ENCODE data around the gene NACA2. TPM values are rescaled to one million over a fixed set of nuclear protein-coding genes. Genes with fewer than 3 reads are reported as not detected.

NACA2 gene
- total and polyA plus RNA-seq, 10 donors = 0.16 to 0.43 (median 0.23) TPM; not detected in 7

GRCh38 chr17:61565213-61565612 is 25.8 kb downstream of the NACA2 start:
- TF ChIP-seq POLR2AphosphoS5 (IDR thresholded peaks at IDR 0.05) = no peak
- no peak for TF ChIP-seq CTCF (IDR thresholded peaks at IDR 0.05 in 8 of 11, conservative IDR thresholded peaks at IDR 0.05 in 3 of 11)
- no peak for TF ChIP-seq POLR2A (IDR thresholded peaks at IDR 0.05)
- 43 to 81% (median 59%) methylated on average over 4 of the region's 4 CpGs for WGBS, 5 donors
- no peak for DNase-seq
- Histone ChIP-seq H3K9me3 (peaks cover 0 to 11% (median 6%) of the 10 kb centered on the region in 8 donors), H3K27ac (no peak overlapping the region), H3K4me3 (no peak overlapping the region), H3K4me1 (no peaks in the 10 kb centered on the region), H3K36me3 (no peaks in the 10 kb centered on the region), H3K27me3 (replicated peaks in 1 of 7) (peaks cover 0 to 11% (median 0%) of the 10 kb centered on the region in 7 donors)
- intact Hi-C loops (cut with DNase I; ENCODE audit: low total_unique reads) = no loop called here

- H3K4me1 ChIP-seq = no peaks in the 10 kb centered on the region
- TF ChIP-seq POLR2A (IDR thresholded peaks at IDR 0.05) (no peak), CTCF (IDR thresholded peaks at IDR 0.05 in 8 of 11, conservative IDR thresholded peaks at IDR 0.05 in 3 of 11) (no peak), POLR2AphosphoS5 (IDR thresholded peaks at IDR 0.05) (no peak)
- no peaks in the 10 kb centered on the region for H3K9me3 ChIP-seq
- intact Hi-C loops (cut with DNase I; ENCODE audit: low total_unique reads) = no loop called here
- 62 to 78% (median 73%) methylated on average over 4 of the region's 4 CpGs for WGBS, 5 donors
- no peaks in the 10 kb centered on the region for H3K36me3 ChIP-seq
- no peak overlapping the region for H3K4me3 ChIP-seq
- no peak for DNase-seq
- peaks cover 0 to 25% (median 3%) of the 10 kb centered on the region in 7 donors for H3K27me3 ChIP-seq (replicated peaks in 1 of 7)
- no peak overlapping the region for H3K27ac ChIP-seq
Observed at GRCh38 chr17:61562287-61562686, 28.7 kb downstream of the NACA2 start.

- no peak for DNase-seq
- H3K4me3 ChIP-seq = no peak overlapping the region
- no peaks in the 10 kb centered on the region for H3K36me3 ChIP-seq
- no peaks in the 10 kb centered on the region for H3K4me1 ChIP-seq
- H3K27me3 ChIP-seq (replicated peaks in 1 of 7) = peaks cover 0 to 30% (median 3%) of the 10 kb centered on the region in 7 donors
- H3K9me3 ChIP-seq = no peaks in the 10 kb centered on the region
- TF ChIP-seq POLR2A (IDR thresholded peaks at IDR 0.05) = no peak
- no peak for TF ChIP-seq CTCF (IDR thresholded peaks at IDR 0.05 in 8 of 11, conservative IDR thresholded peaks at IDR 0.05 in 3 of 11)
- no peak for TF ChIP-seq POLR2AphosphoS5 (IDR thresholded peaks at IDR 0.05)
- WGBS, 5 donors = 62 to 87% (median 77%) methylated on average over 2 of the region's 2 CpGs
- intact Hi-C loops (cut with DNase I; ENCODE audit: low total_unique reads) = no loop called here
- H3K27ac ChIP-seq = no peak overlapping the region
Observed at GRCh38 chr17:61561354-61561753, 29.7 kb downstream of the NACA2 start.

GRCh38 chr17:61560071-61560470 is 30.9 kb downstream of the NACA2 start:
- Histone ChIP-seq H3K4me3 (no peak overlapping the region), H3K4me1 (no peaks in the 10 kb centered on the region), H3K9me3 (no peaks in the 10 kb centered on the region), H3K36me3 (no peaks in the 10 kb centered on the region), H3K27ac (no peak overlapping the region), H3K27me3 (replicated peaks in 1 of 7) (peaks cover 0 to 32% (median 3%) of the 10 kb centered on the region in 7 donors)
- intact Hi-C loops (cut with DNase I; ENCODE audit: low total_unique reads) = no loop called here
- no peak for DNase-seq
- TF ChIP-seq POLR2AphosphoS5 (IDR thresholded peaks at IDR 0.05) = no peak
- no peak for TF ChIP-seq POLR2A (IDR thresholded peaks at IDR 0.05)
- TF ChIP-seq CTCF (IDR thresholded peaks at IDR 0.05 in 8 of 11, conservative IDR thresholded peaks at IDR 0.05 in 3 of 11) = no peak
- 82 to 87% (median 86%) methylated on average over 6 of the region's 6 CpGs for WGBS, 5 donors
